NCI-H2196 treated with DMSO at 0.1 percent for 48 hours (cell line): ENCODE data around the gene CARD10.

ENCODE experiments used
- DNase-seq: peaks from one replicate; lab custom pipeline; 2025; ENCODE audit not compliant: unreplicated experiment; lab: John Stamatoyannopoulos, UW

CARD10 gene

GRCh38 chr22:37440875-37441274 is 78.3 kb downstream of the CARD10 start:
- no peak for DNase-seq
